Vagina (tissue), 2 donors: ENCODE results near the gene BLOC1S6.

Experiments used
- CTCF ChIP-seq, 3 experiments: fragments of 450-650 bp in 2 of 3; fragments of 200-600 bp in 1 of 3; sonication (generic) in 1 of 3; IDR thresholded peaks; one replicate each; pipeline ENCODE4 v1.5.1; 2017 to 2019; ENCODE audit warnings: antibody characterized with exemption in 3 of 3, mild to moderate bottlenecking in 2 of 3, moderate library complexity in 2 of 3
- POLR2A ChIP-seq, 2 donors: fragments of 450-650 bp; IDR thresholded peaks; one replicate each; pipeline ENCODE4 v1.6.1; 2017; ENCODE audit warnings: antibody characterized with exemption in 2 of 2, mild to moderate bottlenecking in 2 of 2, moderate library complexity in 2 of 2
- POLR2AphosphoS5 ChIP-seq, 2 donors: sonication (generic); formaldehyde crosslinking; IDR thresholded peaks; one replicate each; pipeline ENCODE4 v1.9.0; 2017; ENCODE audit warnings: antibody characterized with exemption in 2 of 2, mild to moderate bottlenecking in 2 of 2, low read depth in 1 of 2; ENCODE audit not compliant: insufficient read depth in 1 of 2

- TF ChIP-seq POLR2AphosphoS5 (IDR thresholded peaks at IDR 0.05; ENCODE audit: insufficient read depth in 1 of 2, low read depth in 1 of 2) (no peak), CTCF (IDR thresholded peaks at IDR 0.05) (no peak), POLR2A (IDR thresholded peaks at IDR 0.05) (no peak)
These were observed 70.8 kb downstream of the BLOC1S6 start for GRCh38 chr15:45657764-45658545.
